HFF-Myc (cell line): ENCODE data around the gene DEPP1.
A peak's percentile ranks its signal among the peaks of the same experiment; 100 is the strongest.

ENCODE experiments used
- DNase-seq: peaks from one replicate; pipeline ENCODE4 v3.0.0-alpha.2; 2011; ENCODE audit warnings: low read depth; ENCODE audit errors: extremely low read depth
- H3K4me3 ChIP-seq: replicated peaks from 2 replicates; pipeline ENCODE4 v1.5.1; 2011; ENCODE audit warnings: low read depth, mild to moderate bottlenecking, control low read depth, low read length
- CTCF ChIP-seq: IDR thresholded peaks from 2 replicates; pipeline ENCODE4 v1.5.1; 2012; ENCODE audit warnings: mild to moderate bottlenecking, low read depth, low read length, control low read depth; ENCODE audit errors: missing control alignments

DEPP1 gene

DNA sequence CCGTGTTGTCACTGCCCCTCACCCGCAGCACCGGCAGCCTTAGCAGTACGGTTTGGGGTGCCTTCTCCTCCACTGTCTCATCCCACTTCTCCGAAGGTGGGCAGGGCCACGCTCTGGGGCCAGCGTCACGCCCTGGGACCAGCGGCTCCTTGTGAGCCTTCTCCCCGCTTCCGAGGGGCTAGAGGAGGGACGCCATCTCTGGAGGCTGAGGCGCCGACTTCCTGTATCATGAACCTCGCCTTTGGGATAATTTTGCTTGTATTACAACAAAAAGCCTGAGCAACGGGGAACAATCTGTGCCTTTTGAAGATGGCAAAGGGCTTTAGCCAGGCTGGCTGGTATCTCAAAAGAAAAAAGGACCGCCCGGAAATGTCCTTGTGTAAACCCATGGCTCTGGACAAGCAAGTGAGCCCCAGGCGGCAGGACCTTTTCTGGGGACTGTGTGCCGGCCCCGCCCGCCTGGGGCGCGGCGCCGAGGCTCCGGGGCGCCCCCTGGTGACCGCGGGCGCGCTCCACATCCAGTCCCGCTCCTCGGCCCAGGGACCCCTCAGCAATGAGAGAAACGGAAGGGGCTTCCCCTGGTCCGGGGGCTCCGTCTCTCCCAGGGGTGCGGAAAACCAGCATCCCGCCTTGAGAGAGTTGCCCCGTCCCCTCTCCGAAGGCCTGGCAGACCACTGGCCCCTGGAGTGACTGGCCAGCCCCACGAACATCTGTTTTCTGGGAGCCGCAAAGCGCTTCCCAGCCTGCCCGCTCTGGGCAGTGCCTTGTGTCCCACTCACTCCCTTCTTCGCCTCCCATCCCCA, 3.8 kb downstream of the DEPP1 start:
- no peak for DNase-seq
- peak overlapping the region; percentile 42 for H3K4me3 ChIP-seq
- peak; percentile 91 for TF ChIP-seq CTCF

- no peak for TF ChIP-seq CTCF
- no peak for DNase-seq
- peak overlapping the region; percentile 42 for H3K4me3 ChIP-seq
Observed at GRCh38 chr10:44974082-44974627, 4.5 kb downstream of the DEPP1 start.

- no peak for TF ChIP-seq CTCF
- no peak overlapping the region for H3K4me3 ChIP-seq
- no peak for DNase-seq
Observed at GRCh38 chr10:44973323-44974081, 5.1 kb downstream of the DEPP1 start.

- TF ChIP-seq CTCF = no peak
- H3K4me3 ChIP-seq = no peak overlapping the region
- no peak for DNase-seq
Observed at GRCh38 chr10:44972874-44973306, 5.7 kb downstream of the DEPP1 start.

GRCh38 chr10:44971935-44972757, 6.5 kb downstream of the DEPP1 start:
- H3K4me3 ChIP-seq = no peak overlapping the region
- TF ChIP-seq CTCF = no peak
- DNase-seq = no peak

GRCh38 chr10:44971434-44971833, 7.2 kb downstream of the DEPP1 start:
- no peak overlapping the region for H3K4me3 ChIP-seq
- TF ChIP-seq CTCF = no peak
- no peak for DNase-seq
